Activated CD4-positive, alpha-beta T cell treated with anti-CD3 and anti-CD28 coated beads, Interleukin-2, Interleukin-6, amounts not matched to agents 100 ng/mL and 50 ng/mL, durations not matched to agents 16 hours and 8 hours (primary cell): ENCODE results near the gene SLC9A8.
A peak's percentile ranks its signal among the peaks of the same experiment; 100 is the strongest.

Experiments
- DNase-seq: peaks from one replicate; pipeline ENCODE4 v3.0.0-alpha.2; 2020

Gene SLC9A8

DNA sequence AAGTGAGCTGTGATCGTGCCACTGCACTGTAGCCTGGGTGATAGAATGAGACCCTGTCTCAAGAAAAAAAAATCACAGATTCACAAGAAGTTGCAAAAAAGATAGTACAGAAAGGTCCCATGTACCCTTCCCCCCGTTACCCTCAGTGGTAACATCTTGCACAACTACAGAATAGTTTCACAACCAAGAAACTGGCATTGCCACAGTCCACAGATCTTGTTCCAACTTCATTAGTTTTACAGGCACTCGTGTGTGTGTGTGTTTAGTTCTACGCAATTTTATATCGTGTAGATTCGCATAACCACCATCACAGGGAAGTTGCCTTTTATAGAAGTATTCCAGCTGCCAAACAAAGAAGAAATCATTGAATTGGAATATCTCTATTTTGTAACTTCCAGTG lies 83.6 kb downstream of the SLC9A8 start:
- no peak for DNase-seq

DNA sequence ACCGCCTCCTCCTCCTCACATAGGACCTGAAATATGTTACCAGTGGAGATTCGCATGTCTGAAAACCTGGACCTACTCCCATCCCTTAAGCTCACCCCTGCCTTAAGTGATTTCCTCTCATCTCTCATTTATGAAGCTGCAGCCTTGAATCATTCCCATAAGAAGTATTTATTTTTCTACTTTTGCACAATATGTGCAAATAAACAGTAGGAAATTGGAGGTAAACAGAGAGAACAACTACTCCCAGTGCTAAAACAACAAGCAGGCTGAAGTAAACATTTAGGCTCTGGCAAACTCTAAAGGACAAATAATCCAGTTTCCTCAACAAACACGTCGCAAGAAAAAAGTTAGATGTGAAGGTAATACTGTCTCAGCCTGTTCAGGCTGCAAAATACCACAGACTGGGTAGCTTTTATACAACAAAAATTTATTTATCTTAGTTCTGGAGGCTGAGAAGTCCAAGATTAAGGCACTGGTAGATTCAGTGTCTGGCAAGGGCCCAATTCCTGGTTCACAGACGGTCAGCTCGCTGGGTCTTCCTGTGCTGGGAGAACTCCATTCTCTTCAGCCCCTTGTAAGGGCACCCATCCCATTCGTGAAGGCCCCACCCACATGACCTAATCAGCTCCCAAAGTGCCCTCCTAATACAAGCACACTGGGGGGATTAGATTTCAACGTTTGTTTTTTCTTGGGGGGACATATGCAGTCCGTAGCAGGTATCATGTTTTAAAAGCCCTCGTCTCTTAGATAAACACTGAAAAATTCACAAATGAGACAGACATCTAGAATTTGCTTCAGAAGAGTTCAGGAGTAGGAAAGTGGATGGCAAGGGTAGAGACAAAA lies 87.1 kb downstream of the SLC9A8 start:
- no peak for DNase-seq

DNA sequence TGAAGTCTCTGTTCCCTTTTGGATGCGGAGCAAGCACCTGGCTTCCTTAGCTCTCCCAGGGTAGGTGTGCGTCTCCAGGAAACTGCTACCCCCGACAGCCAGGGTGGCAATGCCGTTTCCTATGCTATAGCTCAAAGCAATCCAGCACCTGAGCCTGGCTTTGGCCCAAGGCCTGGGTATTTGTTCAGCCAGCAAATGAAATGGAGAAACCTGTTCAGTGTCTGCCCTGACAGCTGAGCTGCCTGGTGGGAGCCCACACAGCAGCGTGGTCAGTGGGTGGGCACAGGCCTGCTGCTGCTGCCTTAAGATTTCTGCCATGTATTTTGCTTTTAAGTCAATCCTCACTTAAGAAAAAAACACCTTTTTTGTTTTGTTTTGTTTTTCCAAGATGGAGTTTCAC lies 89.0 kb downstream of the SLC9A8 start:
- DNase-seq = no peak

DNA sequence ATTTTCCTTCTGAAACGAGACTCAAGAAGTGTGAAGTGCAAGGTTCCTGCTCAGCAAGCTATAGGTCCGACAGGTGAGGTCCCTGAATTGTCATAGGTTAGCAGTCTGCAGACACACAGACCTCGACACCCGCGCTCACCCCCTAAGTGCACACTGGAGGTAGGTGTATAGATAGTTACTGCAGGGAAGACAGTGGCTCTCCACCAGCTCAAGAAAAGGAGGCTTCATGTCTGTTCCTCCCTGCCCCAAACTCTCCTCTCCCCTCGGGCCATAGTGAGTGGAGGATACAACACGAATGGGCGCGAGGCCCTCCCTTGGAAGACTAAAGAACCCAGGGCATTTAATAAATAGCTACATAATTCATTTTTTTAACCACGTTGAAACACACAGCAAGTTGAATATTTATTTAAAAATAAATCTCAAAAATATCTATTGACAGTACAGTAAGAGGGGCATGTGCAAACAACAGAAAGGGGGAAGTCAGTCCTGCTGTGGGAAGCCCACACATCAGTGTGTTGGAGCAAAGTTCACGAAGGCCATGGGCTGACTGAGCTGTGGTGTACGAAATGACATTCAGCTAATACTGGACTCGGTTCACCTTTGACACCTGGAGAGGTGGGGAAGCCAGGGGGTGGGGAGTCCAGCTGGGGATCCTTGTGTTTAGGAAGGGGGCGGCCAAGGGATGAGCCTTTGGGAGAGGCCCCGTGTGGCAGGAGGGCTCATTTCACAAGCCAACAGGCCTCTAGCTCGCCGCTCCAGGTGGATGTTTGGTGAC lies 92.0 kb downstream of the SLC9A8 start:
- no peak for DNase-seq

DNA sequence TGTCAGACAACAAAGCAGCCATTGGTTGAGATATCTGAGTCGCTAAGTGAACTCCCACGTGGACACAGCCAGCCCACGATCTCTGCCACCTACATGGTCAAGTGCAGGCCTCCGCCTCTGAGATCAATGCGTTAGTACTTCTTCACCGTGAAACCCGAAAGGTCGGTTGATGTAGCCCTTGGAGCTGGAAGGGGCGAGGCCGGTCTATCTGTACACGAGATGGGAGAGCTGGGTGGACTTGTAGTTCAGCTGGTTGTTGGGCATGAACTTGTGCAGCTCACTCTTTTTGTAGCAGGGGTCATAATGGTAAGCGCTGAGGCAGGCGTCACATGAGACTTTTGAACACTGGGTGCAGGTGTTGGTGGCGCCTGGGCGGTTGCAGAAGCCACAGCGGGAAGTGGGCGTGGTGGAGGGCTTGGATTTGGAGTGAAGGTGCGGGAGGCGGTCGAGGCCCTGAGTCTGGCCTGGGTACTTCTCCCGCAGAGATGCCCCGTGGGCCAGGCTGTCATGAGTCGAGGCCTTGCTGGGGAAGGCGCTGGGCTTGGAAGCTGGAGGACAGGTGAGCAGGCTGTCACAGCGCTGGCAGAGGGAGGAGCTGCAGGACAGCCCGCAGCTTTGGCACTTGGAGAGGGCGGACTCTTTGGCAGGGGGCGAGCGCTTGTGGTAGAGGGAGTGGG lies 92.9 kb downstream of the SLC9A8 start:
- no peak for DNase-seq

DNA sequence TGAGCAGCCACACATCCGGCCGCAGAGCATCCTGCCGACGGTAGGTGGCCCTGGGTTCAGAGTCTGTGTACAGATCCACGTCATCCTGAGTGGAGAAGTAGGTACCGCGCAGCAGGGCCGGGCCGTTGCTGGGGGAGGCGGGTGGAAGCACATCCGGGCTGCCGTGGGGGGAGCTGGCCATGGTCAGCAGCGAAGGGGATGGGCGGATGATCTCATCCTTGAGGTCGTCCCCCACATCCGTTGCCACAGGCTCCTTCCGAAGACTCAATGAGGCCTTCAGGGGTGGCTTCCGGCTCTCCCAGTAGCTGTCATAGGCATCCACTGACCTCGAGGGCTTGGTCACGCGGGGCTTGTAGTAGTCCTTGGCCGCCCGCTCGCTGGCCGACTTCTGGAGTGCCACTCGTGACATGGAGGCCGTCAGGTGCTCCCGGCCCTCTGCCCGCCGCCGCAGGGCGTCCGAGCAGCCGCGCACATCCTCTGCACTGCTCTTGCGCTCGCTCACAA lies 93.5 kb downstream of the SLC9A8 start:
- DNase-seq = no peak

DNA sequence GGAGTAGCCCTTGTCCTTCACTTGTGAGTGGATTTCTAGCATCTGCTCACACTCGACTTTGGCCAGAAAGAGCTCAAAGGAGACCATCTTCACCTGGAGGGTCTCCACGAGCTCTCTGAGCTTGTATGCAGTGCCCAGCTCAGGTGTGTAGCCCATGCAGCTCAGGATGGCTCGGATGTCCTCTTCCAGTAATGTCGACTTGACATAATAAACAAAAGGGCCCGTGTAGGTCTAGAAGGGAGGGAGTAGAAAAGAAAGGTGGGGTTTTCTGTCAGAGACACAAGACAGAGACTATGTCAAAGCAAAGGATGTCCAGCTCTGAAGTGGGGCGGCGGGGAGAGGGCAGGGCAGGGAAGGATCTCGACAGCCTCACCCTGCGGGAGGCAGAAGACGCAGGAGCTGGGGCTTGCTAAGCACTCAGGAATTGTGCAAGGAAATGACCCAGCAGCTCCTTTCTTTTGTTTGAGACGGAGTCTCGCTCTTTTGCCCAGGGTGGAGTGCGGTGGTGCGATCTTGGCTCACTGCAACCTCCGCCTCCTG lies 94.1 kb downstream of the SLC9A8 start:
- no peak for DNase-seq

DNA sequence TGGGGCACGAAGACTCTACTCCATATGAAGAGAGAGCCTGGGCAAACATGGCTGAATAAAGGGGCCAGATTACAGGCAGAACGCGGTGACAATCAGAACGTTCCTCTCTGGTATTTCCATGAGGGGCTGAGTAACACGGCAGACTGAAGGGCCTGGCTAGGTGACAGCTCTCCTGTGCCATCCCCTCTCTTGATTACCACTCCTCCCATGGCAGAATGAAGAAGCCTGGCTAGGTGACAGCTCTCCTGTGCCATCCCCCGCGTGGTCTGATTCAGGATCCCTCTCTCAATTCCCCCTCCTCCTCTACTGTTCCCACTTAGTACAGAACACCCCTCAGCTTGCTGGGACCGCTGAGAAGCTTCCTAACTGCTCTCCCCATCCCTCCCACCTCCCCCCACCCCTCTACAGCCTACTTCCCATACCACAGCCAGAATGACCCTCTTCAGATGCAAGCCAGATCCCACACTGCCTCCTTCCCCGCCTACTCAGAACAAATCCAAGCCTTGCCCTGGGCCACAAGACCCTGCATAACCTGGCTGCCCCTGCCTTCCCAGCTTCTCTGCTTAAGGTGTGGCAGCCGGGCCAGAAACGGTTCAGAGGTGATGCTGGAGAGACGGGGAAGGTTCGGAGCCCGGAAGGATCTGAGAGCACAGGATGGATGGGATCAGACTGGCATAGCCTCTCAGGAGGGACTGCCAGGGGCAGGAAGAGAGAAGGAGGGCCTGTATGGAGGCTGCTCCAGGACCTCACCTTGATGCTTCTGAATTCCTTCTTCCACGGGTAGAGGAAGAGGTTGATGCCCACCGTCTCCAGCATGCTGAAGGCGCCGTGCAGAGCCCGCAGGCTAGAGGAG lies 95.0 kb downstream of the SLC9A8 start:
- no peak for DNase-seq

DNA sequence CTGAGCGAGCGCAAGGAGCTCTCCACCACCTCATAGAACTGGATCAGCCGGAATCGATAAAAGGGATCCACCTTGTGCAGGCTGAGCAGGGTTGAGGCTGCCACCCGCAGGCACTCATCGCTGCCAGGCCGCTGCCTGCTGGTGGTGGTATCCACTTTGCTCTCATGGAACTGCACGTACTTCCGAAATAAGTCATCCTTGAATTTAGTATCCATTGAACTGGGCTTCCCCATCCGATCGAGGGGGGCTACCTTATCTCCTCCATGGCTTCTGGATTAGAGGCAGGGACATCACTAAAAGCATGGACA lies 95.6 kb downstream of the SLC9A8 start:
- no peak for DNase-seq

DNA sequence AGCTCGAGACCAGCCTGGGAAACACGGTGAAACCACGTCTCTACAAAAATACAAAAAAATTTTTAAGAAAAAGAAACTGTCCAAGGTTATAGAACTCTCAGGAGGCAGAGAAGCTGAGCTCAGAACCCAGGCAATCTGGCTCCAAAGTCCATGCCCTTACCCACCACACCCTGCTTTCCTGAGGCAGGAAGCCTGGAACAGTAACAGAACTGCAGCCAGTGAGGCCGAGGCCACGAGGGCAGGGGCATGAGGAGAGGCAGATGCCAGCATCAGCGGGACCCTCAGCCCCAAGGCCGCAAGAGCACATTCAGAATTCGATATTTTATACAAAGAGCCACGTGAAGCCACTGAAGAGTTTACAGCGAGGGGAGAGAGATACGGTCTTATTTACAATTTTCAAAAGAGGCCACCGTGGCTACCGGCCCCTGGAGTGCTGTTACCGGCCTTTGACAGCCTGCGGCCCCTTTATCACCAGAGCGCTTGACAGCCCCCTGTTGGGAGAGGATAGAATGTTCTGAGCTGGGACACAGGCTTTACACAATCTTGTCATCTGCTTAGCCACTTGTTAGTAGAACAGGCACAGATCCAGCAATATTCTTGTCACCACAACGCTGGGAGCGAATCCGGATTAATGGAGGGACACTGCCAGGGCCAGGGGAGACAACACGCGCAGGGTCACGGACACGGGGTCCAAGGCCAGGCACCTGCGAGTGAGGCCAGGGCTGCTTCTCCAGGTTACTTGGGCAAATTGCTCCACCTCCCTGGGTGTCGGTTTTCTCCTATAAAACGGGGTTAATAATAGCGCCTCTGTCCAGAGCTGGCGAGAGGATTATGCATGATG lies 97.1 kb downstream of the SLC9A8 start:
- DNase-seq = no peak

DNA sequence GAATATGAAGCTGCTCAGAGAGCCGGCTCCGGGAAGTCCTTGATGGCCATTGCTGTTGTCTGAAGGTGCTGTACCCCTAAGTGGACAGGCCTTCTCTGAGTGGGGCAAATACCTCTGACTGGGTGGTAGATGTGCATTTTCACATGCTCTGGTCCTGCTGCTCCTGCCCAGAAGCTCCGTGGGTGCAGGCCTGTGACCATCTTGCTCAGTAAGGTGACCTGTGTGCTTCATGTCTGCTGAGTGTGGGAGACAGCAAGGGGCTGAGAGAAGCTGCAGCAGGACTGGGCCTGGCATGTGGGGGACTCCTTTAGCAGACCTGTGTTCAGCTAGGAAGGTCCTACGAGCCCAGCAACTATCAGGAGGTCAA lies 97.7 kb downstream of the SLC9A8 start:
- no peak for DNase-seq

DNA sequence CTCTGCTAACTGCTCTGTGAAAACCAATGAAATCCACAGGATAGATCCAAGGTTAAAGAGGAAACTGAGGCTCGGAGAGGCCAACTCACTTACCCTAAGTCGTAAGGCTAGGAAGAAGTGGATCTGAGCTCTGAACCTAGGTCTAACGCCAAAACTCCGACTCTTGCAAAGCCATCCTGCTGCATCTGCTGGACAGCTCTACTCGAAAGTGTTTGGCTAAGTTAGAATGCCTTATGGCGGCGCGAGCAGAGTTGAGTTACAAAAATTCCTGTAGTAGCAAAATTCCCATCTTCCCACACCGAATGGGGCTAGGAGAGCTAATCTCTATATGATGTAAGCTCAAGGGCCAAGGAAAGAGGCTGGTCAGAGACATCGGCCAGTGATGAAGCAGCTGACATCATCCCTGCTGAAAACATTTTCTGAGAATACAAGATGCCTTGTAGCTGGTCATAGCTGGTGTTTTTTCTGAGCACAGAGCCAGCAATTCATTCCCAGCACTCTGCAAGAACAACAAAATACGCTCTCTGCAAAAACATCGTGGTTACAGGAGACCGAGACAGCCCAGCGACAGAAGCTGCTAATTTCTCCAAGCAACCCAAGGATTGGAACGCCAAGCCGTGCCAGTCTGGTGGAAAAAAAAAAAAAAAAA lies 100.9 kb downstream of the SLC9A8 start:
- DNase-seq = no peak

DNA sequence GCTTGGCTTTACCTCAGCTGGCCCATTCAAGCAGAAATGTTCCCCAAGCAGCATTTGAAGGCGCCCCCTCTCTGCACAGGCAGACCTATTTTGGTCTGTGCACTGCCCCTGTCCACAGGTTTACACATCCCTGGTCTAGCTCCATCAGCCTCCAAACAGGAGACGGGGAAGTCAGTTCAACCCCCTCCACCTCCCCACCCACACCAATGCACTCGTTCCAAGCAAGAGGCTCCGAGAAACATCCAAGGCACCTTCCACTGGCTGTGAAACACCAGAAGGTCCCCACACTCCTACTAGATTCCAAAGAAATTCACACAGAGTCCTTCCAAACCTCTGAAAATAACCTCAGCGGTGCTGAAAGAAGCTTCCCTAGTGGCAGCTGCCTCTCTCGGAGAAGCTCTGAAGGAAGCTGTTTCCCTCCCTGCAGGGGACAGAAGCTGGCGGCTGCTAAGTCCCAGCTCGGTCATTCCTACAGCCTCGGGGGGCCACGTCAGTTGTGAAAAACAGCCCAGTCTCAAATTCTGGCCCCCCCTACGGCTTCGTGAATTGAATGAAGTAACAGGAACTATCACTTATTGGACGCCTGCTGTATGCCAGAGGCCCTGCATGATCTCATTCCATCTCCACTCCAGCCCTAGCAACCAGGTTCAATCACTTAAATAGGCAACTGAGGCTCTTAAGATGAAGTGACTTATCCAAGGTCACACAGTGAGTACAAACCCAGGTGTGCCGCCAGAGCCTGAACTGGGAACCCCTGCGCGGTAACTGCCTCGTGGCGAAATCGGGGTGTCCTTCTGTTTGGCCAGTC lies 101.9 kb downstream of the SLC9A8 start:
- DNase-seq = no peak

DNA sequence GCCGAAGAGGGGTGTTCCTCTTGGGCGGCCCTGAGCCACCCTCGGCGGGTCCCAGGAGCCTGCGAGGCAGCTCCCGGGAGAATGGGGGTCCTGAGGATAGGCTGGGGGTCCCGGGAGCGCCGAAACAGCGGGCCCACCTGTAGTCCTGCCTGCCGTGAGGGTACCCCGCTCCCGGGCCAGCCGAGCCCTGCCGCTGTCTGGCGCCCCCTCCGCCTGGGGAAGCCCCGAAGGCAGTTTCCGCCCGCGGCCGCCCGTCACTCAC lies 102.4 kb downstream of the SLC9A8 start:
- DNase-seq = no peak

DNA sequence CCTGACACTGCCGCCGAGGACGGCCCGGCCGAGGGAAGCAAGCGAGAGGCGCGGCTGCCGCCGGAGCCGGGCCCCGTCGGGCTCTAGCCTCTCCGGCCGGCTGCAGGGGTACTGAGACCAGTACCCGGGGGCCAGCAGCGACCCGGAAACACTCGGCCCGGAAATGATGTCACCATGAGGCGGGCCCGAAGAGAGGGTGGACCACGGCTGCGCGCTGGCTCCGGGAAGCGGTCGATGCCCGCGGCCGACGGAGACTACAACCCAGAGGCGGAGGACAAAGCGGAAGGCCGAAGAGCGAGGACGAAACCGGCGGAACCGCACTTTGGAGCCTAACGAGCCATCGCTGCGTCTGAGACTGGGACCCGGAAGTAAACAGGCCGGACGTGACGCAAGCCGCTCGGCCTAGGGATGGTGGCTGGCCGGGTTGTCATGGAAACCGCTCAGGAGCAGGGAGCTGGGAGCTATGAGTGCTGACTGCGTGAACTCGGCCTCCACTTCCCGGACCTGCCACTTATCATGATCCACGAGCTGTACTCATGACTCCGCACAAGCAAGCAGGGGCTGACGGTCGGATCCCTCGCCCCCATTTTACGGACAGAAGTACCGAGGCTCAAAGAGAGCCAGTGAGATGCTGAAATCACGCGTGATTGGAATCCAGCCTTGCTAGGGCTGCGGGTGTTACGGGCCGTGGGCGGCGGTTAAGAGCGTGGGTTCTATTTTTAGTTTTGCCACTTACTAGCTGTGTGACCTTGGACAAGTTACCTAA lies 102.9 kb downstream of the SLC9A8 start, which contains the start of gene SPATA2:
Gene SPATA2, minus strand, starts transcription at position 150 of the 766 bp plus-strand sequence. CDS start 7,039 bp downstream, outside the sequence.
- DNase-seq = peak; percentile 95

DNA sequence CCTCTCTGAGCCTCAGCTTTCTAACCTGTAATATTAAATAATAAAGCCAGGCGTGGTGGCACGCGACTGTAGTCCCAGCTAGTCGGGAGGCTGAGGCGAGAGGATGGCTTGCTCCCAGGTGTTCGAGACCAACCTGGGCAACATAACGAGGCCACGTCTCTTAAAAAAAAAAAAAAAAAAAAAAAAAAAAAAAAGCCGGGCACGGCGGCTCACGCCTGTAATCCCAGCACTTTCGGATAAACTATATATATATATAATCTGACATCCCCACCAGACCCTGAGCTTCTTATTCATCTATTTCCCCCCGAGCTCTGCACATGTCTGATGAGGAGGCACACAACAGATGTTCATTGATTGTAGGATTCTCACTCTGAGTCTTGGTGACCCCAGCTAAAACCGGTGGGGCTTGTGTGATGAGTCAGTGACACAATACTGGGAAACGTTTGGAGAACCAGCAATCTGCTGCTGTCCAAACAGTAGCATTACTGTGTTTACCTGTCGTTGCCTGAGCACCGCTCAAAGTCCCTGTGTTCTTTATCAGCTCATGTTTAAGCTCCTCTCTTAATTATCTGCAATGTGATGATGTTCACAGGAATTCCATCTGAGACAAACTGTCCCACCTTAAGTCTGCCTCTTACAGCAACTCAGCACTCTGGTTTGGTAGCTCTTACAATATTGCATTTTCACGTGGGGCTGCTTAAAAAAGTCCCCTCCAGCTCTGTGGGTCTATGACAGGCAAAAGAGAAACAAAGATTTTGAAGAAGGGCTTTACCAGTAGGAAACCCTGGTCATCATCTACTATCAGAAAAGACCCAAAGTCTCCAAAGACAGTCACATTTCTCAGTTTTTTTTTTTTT lies 103.7 kb downstream of the SLC9A8 start:
- peak; percentile 83 for DNase-seq

DNA sequence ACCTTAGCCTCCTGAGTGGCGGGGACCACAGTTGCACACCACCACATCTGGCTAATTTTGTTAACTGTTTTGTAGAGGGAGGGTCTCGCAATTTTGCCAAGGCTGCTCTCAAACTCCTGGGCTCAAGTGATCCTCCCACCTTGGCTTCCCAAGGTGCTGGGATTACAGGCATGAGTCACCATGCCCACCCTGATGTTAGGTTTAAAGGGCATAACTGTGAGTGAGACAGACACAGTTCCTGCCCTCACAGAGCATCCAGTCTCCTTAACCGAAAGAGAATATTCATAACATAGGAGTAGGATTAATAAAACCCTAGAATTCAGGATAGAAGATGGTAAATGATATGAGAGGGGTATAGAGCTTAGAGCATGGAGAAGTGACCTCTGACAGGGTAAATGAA lies 105.8 kb downstream of the SLC9A8 start:
- no peak for DNase-seq

DNA sequence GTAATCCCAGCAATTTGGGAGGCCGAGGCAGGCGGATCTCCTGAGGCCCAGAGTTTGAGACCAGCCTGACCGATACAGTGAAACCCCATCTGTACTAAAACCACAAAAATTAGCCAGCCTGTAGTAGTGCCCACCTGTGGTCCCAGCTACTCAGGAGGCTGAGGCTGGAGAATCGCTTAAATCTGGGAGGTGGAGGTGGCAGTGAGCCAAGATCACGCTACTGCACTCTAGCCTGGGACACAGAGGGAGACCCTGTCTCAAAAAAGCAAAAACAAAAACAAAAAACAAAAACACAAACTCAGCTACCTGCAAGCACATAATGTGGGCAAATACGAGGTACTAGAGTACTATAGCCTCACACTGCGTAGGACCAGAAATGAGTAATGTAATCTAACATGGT lies 106.4 kb downstream of the SLC9A8 start:
- no peak for DNase-seq

DNA sequence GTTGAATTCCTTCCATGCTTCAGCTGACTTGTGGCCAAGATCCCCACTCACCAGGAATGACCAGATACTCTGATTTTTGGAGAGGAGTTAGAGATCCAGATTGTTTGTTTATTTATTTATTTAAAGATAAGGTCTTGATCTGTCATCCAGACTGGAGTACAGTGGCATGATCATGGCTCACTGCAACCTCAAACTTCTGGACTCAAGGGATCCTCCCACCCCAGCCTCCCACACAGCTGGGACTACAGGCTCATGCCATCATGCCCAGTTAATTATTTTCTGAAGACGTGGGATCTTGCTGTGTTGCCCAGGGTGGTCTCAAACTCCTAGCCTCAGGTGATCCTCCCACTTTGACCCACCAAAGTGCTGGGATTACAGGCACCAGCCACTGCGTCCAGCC lies 106.8 kb downstream of the SLC9A8 start:
- DNase-seq = no peak
